Left cardiac atrium (tissue), 4 donors: ENCODE measurements around the gene SNAPIN. TPM values are rescaled to one million over a fixed set of nuclear protein-coding genes. Genes with fewer than 3 reads are reported as not detected.
A peak's percentile ranks its signal among the peaks of the same experiment; 100 is the strongest.
"Not testable (repeated sequence)": the region's sequence is repeated elsewhere in the genome, so short reads cannot be mapped to it uniquely, and the experiment has no call there.

Experiments used
- ATAC-seq, 2 donors: fragments of 200-7000 bp; cut with Tn5 transposase; one replicate each; pipeline ENCODE4 v1.9.1; 2020; ENCODE audit warnings: mild to moderate bottlenecking in 2 of 2, moderate library complexity in 2 of 2
- DNase-seq: peaks from one replicate; pipeline ENCODE4 v3.0.0-alpha.2; 2020
- intact Hi-C, 2 donors: fragments of 100-400 bp; cut with DNase I; formaldehyde crosslinking; loops; one replicate each; pipeline versions ENCODE4 v1.14.1 to v1.15.1; 2022 to 2023
- total RNA-seq, 2 donors: library from RNA; stranded (reverse); fragmentation: NEBNext Ultra II Directional; extraction: Animal tissue kit (Norgen Biotek cat#: 25700); gene quantifications; one replicate each; pipeline ENCODE4 v1.2.1, GENCODE V29; 2021
- donor health status: DM: no; HTN: yes; CAD: no.
- donor health status: DM: no; HTN: yes; CAD: no; lungs with severe emphysema.
- donor health status: DM: yes; HTN: yes; CAD: no.
- donor health status: Dilated cardiomyopathy.

SNAPIN gene
- total RNA-seq, 2 donors from 2014 or later, result 45.3 to 46.0 TPM

DNA sequence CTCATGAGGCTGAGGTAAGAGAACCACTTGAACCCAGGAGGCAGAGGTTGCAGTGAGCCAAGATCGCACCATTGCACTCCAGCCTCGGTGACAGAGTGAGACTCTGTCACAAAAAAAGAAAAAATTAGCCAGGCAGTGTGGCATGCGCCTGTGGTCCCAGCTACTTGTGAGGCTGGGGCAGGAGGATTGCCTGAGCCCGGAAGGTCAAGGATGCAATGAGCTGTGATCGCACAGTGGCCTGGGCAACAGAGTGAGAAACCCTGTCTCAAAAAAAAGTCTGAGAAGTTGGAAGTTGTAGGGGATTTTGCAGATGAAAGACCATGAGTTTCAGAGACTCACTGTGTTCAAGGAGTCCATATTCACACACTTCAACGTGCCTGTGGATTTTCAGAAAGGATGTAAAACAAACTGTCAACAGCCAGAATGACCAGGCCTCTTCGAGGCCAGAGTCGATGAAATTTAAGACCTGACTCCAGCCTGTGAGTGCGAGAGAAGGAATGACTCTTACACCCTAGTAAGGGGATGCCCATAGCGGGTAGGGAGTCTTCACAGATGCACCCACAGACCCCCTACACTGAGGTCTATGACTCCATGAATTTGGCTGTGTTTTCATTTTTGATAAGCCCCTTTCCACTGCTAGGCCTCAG lies 33.4 kb upstream of the SNAPIN start:
- intact Hi-C loops, result no loop called here
- ATAC-seq (no peak), DNase-seq (no peak)

- ATAC-seq (no peak), DNase-seq (no peak)
- intact Hi-C loops, result no loop called here
Observed at GRCh38 chr1:153626477-153626903, 32.0 kb upstream of the SNAPIN start.

DNA sequence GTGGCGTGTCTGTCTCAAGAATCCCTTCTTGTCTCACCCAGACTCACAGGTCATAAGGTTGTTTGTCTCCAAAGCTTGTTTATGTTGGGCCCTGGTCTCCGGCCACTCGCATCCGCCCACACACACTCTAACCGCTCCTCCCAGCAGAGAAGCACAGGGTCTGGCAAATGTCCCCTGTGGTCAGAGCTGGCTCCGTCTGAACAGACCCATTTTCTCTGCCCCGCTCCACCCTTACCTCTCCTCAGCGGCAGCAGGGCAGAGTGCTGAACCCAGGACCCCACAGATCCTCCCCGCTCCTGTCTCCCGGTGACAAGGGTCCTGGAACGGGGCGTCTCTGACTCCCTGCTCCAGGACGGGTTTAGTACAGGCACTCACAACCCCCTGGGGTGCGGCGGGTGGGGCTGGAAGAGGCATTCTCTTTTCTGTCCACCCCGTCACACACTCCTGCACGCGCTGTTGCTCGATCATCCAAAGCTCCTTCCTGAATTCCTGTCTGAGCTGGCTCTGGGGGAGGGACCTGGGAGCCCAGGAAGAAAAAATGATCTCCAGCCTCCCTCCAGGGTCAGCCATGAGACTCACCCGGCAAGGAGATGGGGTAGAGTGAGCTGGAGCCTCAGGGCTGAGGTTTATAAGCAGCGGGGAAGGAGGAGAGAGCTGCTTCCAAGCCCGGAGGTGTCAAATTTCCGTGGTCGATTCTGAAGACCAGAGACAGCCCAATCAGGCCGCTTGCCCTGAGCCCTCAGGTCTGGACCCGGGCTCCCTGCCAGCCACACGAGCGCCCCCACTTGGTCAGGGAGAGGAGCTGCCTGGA lies 31.4 kb upstream of the SNAPIN start, which contains the start of gene S100A13:
Gene S100A13, minus strand, starts transcription at position 602 of the 811 bp plus-strand sequence. CDS start 1,033 bp downstream, outside the sequence.
- intact Hi-C loops, result no loop called here
- ATAC-seq (peak; percentile 79 to 82), DNase-seq (peak; percentile 84)

GRCh38 chr1:153627715-153628626 lies 30.5 kb upstream of the SNAPIN start, which contains the start of gene S100A1:
Gene S100A1, plus strand, starts transcription at chr1:153628434. Its CDS starts 2,088 bp downstream, at chr1:153630522.
- intact Hi-C loops, result no loop called here
- ATAC-seq (peak; percentile 29 to 44), DNase-seq (peak; percentile 68)

- DNase-seq (no peak), ATAC-seq (no peak)
- intact Hi-C loops, result no loop called here
Observed at GRCh38 chr1:153628638-153629342, 29.7 kb upstream of the SNAPIN start.

DNA sequence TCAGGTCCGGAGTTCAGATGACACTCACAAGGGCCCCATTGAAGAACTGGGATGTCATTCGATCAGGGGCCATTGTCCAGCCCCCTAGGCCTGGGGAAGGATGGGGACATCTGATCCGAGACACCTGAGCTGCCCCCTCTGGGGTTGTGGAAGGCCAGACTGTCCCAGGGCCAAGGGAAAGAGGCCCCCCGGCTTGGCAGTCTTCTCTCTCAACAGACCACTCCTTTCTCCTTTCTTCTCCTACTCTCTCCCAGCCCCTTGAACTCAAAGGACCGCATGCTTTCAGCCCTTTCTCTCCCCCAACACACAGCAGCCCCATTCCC lies 29.2 kb upstream of the SNAPIN start:
- ATAC-seq (no peak), DNase-seq (peak; percentile 14)
- intact Hi-C loops, result no loop called here

DNA sequence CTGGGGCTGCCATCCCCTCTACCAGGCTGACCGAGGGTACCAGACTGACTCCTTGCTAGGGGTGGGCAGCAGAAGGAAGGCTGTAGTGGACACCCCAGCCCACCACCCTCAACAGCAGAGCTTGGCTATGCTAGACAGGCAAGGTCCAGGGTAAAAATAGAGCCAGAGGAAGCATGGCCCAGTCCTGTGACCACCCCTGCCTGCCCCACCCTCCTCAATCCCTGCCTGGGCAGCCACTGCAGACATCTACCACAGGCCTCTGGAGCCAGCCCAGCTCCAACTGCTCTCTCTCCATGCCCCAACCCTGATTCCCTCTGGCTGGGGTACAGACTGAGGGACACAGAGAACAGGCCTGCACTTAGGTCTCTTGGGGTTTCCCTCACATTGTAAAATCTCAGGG lies 28.5 kb upstream of the SNAPIN start:
- intact Hi-C loops, result no loop called here
- ATAC-seq, result peak; percentile 1 to 18
- peak; percentile 55 for DNase-seq

DNA sequence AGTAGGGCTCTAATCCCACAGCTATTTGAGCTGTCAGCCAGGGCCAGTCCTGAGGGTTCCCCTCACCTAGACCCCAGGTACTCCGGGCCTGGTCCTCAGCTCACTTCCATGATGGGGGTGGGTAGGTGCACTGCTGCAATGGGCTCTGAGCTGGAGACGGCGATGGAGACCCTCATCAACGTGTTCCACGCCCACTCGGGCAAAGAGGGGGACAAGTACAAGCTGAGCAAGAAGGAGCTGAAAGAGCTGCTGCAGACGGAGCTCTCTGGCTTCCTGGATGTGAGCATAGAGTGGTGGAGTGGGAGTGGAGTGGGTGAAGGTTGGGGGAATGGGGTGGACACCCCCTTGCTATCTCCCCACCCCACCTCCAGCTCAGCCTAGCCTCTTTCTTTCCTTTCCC lies 28.1 kb upstream of the SNAPIN start:
- intact Hi-C loops, result no loop called here
- no peak for ATAC-seq
- DNase-seq, result no peak

- ATAC-seq, result no peak
- intact Hi-C loops, result no loop called here
- DNase-seq, result no peak
Observed at GRCh38 chr1:153631047-153632022, 27.2 kb upstream of the SNAPIN start.

DNA sequence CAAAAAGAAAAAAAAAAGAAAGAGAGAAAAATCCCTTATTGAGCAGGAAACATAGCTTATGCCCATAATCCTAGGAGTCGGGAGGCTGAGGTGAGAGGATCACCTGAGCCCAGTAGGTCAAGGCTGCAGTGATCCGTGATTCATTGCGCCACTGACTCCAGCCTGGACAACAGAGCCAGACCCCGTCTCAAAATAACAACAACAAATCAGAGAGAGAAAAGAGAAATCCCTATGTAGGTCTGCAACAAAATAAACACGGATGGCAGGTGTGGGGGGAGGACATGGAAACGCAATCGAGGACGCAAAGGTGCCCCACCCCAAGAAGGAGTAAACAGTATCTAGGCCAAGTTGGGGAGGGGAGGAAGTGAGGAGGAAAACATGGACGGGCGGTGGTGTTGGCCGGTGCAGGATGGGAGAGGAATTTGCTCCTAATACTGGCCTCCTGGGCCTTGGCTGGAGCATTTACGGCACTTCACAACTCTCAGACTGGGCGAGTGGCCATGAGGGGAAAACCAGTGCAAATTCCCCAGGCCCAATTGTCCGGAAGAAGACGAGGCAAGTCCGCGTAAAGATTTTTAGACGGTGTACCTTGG lies 25.2 kb upstream of the SNAPIN start:
- DNase-seq (peak; percentile 60), ATAC-seq (peak; percentile 25 to 39)
- intact Hi-C loops, result no loop called here

DNA sequence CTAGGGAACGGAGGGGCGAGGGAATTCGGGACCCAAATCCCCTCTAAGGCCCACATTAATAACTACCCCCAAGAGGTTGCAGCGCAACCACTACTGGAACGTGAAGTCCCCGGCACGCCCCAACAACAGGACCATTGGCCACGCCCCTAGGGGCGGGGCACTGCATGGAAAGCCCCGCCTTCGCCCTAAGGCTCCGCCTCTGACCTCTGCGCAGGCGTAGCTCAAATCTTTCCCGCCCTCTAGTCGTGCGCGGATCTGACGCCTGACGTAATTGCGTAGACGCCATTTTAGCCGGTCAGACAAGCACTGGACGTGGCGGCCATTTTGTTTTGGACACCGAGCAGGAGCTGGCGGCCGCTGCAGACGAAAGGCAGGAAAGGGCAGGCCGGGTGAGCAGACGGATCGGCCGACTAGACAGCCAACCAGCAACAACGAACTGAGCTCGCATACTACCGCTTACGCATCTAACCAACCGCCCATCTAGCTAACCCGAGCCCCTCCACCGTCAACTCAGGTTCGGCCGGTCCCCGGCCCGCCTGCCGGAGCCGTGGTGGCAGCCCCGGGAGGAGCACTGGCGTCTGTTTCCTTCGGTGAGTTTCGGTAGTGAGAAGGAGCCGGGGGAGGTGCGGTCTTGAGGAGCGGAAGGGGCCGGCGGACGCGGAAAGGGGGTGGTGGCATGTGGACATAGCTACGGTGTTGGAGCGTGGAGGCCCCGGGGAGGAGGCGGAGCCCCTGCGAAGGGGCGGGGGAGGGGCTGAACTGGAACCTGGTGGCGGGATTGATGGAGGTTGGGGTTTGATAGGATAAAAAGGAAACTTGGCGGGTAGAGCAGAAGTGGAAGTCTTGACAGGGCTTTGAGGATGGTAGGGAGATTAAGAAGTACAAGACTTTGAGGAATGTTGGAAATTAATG lies 24.5 kb upstream of the SNAPIN start, which contains the start of gene CHTOP:
Gene CHTOP, plus strand, starts transcription at position 313 of the 912 bp plus-strand sequence. CDS start 2,523 bp downstream, outside the sequence.
- intact Hi-C loops, result no loop called here
- DNase-seq (peak; percentile 97), ATAC-seq (peak; percentile 94 to 95)

DNA sequence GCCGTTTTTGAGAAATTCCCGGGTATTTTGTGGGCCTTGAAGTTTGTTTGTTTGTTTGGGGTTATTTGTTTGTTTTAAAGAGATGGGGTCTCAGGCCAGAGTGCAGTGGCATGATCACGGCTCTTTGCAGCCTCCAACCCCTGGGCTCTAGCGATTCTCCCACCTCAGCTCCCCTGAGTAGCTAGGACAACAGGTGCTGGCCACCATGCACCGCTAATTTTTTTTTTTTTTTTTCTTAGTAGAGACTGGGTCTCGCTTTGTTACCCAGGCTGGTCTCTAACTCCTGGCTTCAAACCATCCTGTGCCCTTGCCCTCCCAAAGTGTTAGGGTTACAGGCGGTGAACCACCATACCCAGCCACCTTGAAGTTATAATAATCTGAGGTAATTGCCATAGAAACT lies 22.6 kb upstream of the SNAPIN start:
- intact Hi-C loops, result no loop called here
- DNase-seq (no peak), ATAC-seq (no peak)

GRCh38 chr1:153636312-153636711 lies 22.2 kb upstream of the SNAPIN start:
- no peak for ATAC-seq
- DNase-seq, result peak; percentile 11

GRCh38 chr1:153638261-153638660 lies 20.2 kb upstream of the SNAPIN start:
- ATAC-seq, result no peak
- intact Hi-C loops, result no loop called here
- no peak for DNase-seq

More at GRCh38 chr1:153636312-153636711, 22.2 kb upstream of the SNAPIN start:
- intact Hi-C loops, result no loop called here

DNA sequence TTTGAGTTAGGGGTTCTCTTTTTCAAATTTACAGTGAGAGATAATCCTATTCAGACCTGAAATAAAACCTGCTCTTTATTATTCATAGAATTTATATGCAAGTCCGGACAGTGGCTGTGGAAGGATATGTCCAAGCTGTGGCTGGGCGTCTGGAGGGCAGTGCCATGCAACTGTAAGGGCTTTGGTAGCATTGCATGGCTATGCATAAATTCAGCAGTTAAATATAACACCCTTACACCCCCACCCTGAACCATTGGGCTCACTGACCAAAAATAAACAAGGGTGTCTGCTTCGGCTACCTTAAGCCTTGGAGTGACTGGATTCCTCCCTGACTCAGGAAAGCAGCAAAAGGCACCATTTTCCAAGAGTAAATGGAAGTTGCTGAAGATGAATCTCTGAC lies 19.2 kb upstream of the SNAPIN start:
- no peak for DNase-seq
- peak; percentile 39 to 47 for ATAC-seq
- intact Hi-C loops, result no loop called here

DNA sequence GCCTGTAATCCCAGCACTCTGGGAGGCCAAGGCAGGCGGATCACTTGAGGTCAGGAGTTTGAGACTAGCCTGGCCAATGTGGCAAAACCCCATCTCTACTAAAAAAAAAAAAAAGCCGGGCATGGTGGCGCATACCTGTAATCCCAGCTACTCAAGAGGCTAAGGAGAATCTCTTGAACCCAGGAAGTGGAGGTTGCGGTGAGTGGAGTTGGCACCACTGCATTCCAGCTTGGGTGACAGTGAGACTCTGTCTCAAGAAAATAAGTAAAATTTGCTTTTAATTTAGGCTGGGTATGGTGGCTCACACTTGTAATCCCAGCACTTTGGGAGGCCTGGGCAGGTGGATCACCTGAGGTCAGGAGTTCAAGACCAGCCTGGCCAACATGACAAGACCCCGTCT lies 18.3 kb upstream of the SNAPIN start:
- ATAC-seq, DNase-seq: not testable (repeated sequence)

More for the DNA sequence above, 18.3 kb upstream of the SNAPIN start:
- intact Hi-C loops, result not testable (repeated sequence)
